ENCODE measurements around the gene SRGAP3.
"Not testable (repeated sequence)": the region's sequence is repeated elsewhere in the genome, so short reads cannot be mapped to it uniquely, and the experiment has no call there.

SRGAP3 gene

DNA sequence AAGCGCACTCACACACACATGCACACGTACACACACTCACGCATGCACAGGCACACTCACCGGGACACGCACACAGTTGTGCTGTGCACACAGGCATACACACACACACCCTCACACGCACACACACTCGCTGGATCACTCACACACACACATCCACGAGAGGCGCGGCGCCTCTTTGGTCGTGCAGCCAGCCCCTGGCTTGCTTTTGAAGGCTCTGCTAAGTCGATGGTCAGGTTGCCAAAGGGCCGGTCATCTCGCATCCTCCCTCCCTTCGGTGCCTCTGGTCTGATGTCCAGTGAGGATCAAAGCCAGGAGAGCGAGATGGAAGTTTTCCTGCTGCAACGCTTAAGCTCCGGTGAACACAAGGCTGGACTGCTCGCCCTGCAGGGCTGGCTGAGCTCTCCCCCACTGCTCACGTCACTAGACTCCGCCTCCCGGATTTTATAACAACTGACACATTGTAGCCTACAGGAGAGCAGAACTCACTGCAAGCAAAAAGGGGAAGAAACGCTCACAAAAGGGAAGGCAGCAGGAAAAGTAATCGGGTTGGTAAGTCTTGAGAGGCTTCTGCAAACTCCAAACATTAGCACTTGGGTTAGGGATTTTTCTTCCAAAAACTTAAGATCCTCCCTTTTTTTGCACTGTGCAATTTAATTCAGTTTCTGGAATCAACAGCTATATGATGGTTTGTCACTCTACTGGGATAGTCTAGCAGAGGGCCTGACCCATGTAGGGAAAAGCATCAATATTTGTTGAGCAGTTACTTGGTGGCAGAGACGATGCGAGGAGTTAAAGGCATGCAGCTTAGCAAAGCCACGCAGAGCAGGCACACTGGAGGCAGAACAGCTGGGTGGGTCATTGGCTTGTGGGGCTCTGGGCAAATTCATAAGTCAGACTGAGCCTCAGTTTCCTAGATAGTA, at the start of gene SRGAP3:
Gene SRGAP3, minus strand, starts transcription at position 374 of the 920 bp plus-strand sequence. CDS start 695 bp downstream, outside the sequence.
- peak; percentile 89 for DNase-seq

- DNase-seq, result peak; percentile 47
These were observed 48.8 kb upstream of the SRGAP3 start for GRCh38 chr3:9298236-9298635.

GRCh38 chr3:9296241-9296640, 46.8 kb upstream of the SRGAP3 start:
- DNase-seq, result no peak

- no peak for DNase-seq
These were observed 45.6 kb upstream of the SRGAP3 start for GRCh38 chr3:9295007-9295406.

DNA sequence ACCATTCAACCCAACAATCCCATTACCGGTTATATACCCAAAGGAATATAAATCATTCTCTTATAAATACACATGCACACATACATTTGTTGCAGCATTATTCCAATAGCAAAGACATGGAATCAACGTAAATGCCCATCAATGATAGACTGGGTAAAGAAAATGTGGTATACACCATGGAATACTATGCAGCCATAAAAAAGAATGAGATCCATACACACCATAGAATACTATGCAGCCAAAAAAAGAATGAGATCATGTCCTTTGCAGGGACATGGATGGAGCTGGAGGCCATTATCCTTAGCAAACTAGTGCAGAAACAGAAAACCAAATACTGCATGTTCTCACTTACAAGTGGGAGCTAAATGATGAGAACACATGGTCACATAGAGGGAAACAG, 44.5 kb upstream of the SRGAP3 start:
- DNase-seq, result not testable (repeated sequence)

DNA sequence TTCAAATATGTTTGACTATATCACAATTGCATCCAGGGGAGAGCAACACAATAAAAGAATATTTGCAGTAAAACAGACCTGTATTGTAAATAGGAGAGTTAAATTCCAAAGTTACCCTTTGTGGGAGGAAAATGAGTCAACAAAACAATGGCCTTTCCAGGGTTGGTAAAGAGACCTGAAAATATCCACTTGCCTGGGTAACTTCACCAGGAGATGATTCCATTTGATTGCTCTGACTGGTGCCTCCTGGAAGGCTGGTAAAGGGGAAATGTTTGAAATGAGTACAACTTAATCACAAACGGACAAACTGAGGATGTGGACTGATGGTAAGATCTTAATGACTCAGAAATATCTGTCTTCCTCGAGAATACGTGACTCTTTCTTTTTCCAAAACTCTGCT, 43.6 kb upstream of the SRGAP3 start:
- DNase-seq, result no peak

DNA sequence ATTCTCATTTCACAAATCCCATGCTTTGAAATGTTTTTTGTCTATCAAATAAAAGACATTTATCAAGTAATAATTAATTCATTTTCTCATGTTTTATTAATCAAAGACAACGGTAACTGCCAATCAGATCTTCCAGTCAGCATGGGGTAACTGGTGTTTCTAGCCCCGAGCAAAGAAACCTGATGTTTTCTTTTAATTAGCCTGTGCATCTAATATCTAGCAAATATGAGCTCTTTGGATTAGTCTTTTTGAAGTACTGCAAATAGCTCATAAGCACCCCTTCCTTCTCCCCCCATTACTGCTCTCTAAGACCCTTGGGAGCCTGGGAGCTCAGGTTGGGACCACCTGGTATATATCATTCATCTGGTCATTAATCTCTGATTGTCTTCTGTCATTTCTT, 43.1 kb upstream of the SRGAP3 start:
- DNase-seq, result no peak

GRCh38 chr3:9291821-9292410, 42.5 kb upstream of the SRGAP3 start:
- peak; percentile 63 for DNase-seq

DNA sequence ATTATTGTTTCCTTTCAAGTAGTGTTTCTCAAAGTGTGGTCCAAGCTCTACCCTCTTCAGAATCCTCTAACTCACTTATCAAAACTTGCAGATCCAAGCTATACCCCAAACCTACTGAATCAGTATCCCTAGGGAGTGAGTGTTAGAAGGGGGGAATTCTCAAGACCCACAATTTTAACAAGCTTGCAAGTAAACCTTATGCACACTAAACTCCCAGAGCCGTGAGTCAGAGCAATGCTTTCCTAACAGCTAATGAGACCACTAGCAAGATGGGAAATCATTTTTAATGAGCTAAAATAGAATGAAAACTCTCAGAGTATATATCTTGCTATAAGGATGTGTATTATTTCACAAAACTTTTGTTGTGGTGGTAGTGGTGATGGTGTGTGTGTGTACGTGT, 41.1 kb upstream of the SRGAP3 start:
- DNase-seq, result peak; percentile 67

DNA sequence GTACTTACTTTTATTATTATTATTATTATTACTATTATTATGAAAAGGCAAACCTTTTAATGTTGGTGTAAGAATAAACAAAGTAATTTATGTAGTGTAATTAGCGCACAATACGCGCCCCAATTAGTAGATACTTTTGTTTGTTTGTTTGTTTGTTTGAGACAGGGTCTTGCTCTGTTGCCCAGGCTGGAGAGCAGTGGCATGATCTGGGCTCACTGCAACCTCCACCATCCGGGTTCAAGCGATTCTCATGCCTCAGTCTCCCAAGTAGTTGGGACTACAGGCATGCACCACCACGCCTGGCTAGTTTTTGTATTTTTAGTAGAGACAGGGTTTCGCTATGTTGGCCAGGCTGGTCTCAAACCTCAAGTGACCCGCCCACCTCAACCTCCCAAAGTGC, 32.1 kb upstream of the SRGAP3 start:
- DNase-seq, result not testable (repeated sequence)

GRCh38 chr3:9280451-9281219, 31.2 kb upstream of the SRGAP3 start:
- DNase-seq, result peak; percentile 49

DNA sequence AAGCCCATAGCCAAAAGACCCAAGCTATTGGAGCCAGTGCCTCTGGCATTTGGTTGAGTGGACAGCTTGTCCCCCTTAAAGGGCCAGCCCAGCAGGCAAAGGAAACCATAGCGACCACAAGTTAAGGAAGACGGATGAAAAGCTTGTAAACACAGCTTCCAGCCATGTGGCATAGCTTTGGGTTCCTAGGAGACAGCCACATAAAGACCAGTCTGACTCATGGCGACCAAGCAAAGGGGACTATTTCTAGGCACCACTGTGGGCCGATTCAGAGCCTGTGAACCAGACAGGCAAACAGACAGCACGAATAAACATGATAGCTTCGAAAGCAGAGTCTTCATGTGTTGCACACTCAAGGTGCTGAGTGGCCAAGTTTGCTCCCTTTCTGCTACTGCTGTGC, 30.5 kb upstream of the SRGAP3 start:
- peak; percentile 64 for DNase-seq

- no peak for DNase-seq
These were observed 29.1 kb upstream of the SRGAP3 start for GRCh38 chr3:9278498-9278897.

- no peak for DNase-seq
These were observed 28.6 kb upstream of the SRGAP3 start for GRCh38 chr3:9278085-9278484.

DNA sequence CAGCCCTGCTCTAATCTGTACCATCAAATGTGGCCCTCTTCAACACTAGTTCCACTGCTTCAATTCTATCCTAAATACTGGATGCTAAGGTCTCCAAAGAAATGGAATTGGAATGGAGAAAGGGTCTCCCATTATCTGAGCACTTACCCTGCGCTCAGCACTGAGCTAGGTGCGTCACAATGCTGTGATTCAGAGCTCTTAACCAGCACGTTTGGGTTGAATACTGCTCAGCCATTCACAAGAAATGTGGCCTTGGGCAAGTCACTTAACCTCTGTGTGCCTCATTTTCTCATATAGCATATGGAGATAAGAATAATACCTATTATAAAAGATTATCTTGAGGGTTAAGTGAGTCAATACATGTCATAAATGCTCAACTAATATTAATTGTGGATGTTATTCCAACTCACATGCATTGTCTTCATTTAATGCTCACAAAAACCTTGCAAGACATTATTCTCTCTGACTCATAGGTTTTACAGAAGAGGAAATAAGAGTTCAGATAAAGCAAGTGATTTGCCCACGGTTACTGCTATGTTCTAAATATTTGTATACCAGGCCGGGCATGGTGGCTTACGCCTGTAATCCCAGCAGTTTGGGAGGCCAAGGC, 27.4 kb upstream of the SRGAP3 start:
- DNase-seq, result no peak

GRCh38 chr3:9271903-9272302, 22.5 kb upstream of the SRGAP3 start:
- no peak for DNase-seq

DNA sequence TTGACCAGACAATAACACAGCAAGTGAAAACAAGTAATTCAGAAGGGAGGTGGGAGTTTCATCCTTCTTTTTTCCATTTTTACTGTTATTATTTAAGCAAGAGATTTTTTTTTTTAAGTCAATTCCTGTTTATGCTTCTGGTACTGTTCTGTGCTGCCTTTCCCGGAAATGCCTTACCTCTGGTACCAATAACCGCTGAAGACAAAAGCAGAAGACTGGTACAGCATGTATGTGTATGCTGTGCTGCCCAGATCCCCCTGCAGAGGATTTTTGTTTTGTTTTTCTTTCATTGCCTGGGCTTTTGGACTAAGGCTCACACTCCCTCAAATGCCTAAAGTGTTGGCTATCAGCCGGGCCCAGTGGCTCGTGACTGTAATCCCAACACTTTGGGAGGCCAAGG, 21.3 kb upstream of the SRGAP3 start:
- DNase-seq, result no peak

DNA sequence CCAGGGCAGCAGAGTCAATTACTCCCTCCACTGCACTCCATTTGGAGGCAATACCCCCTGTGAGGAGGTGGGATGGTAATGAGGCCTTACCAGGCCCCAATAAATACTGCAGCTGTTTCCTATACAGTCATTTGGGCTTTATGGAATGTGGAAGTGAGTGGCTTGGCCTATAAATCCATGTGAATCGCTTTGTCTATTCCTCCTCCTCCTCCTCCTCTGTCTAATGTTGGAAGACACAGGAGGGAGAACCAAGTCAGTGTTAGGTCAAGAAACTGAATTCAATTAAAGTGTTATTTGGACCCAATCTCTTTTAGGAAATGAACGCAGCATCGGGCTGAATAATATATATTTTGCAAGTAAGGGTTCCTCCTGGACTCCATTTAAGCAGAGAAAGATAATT, 17.3 kb upstream of the SRGAP3 start:
- DNase-seq, result no peak

- DNase-seq, result no peak
These were observed 10.9 kb upstream of the SRGAP3 start for GRCh38 chr3:9260305-9260704.

GRCh38 chr3:9257092-9257491, 7.6 kb upstream of the SRGAP3 start:
- no peak for DNase-seq

- no peak for DNase-seq
These were observed 6.5 kb upstream of the SRGAP3 start for GRCh38 chr3:9255976-9256375.

DNA sequence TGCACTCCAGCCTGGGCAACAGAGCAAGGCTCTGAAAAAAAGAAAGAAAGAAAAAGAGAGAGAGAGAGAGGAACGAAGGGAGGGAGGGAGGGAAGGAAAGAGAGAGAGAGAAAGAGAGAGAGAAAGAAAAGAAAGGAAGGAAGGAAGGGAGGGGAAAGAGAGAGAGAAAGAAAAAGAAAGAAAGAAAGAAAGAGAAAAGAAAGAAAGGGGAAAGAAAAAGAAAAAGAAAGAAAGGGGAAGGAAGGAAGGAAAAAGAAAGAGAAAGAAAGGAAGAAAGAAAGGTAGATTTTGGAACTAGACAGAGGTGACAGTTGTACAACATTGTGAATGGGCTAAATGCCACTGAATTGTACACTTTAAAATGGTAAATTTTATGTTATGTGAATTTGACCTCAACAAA, 5.3 kb upstream of the SRGAP3 start:
- no peak for DNase-seq

GRCh38 chr3:9253327-9253726, 3.9 kb upstream of the SRGAP3 start:
- peak; percentile 41 for DNase-seq
